A549 (cell line): ENCODE results near the gene MRPL14. TPM values are rescaled to one million over a fixed set of nuclear protein-coding genes. Genes with fewer than 3 reads are reported as not detected.
A peak's percentile ranks its signal among the peaks of the same experiment; 100 is the strongest.

Source experiments
- ATAC-seq, 2 experiments: fragments of 200-7000 bp in 1 of 2; fragments of >200 bp in 1 of 2; cut with Nextera tagmentation in 1 of 2; cut with Tn5 transposase in 1 of 2; 3 replicates each; pipeline versions ENCODE4 v1.8.0 to v1.9.1; 2018 to 2020; ENCODE audit warnings: mild to moderate bottlenecking in 1 of 2, moderate library complexity in 1 of 2
- CTCF ChIA-PET: fragments of 300-600 bp; sonication (Branson Sonifier 250); formaldehyde crosslinking; extraction: SDS; loops from one replicate; lab custom pipeline; 2021; ENCODE audit warnings: antibody characterized with exemption, inconsistent platforms; lab: Yijun Ruan, JAX
- POLR2A ChIA-PET: fragments of 350-600 bp; formaldehyde crosslinking; extraction: SDS; loops from one replicate; lab custom pipeline; 2021; ENCODE audit warnings: antibody characterized with exemption, inconsistent platforms; lab: Yijun Ruan, JAX
- DNase-seq, 2 experiments: peaks; one replicate each; pipeline versions ENCODE4 v3.0.0 to v3.0.0-alpha.2; 2011 to 2016; ENCODE audit warnings: low read depth in 1 of 2, low spot score in 1 of 2
- FAIRE-seq: peaks from 2 replicates; lab custom pipeline; 2011; peaks lifted over from hg19 to GRCh38; lab: Jason Lieb, UNC
- H3K27ac ChIP-seq, 2 experiments: fragments of >200 bp; sonication (Bioruptor Twin); formaldehyde crosslinking; 3 replicates each; pipeline ENCODE4 v1.5.1; 2016 to 2017
- H3K4me1 ChIP-seq: fragments of >200 bp; sonication (Bioruptor Twin); formaldehyde crosslinking; 3 replicates; pipeline ENCODE4 v1.6.1; 2016
- H3K4me2 ChIP-seq: fragments of >200 bp; sonication (Bioruptor Twin); formaldehyde crosslinking; 3 replicates; pipeline ENCODE4 v1.6.1; 2016
- H3K4me3 ChIP-seq: fragments of >200 bp; sonication (Bioruptor Twin); formaldehyde crosslinking; 3 replicates; pipeline ENCODE4 v1.5.1; 2016
- H3K9me3 ChIP-seq: fragments of >200 bp; sonication (Bioruptor Twin); formaldehyde crosslinking; 3 replicates; pipeline ENCODE4 v1.6.1; 2016
- BHLHE40 ChIP-seq: IDR thresholded peaks from 2 replicates; pipeline ENCODE4 v1.6.1; 2012; ENCODE audit warnings: low read depth, low read length, inconsistent platforms
- CBX2 ChIP-seq: fragments of 200-600 bp; sonication (generic); IDR thresholded peaks from 2 replicates; pipeline ENCODE4 v1.6.1; 2016; ENCODE audit warnings: low read depth, mild to moderate bottlenecking, borderline replicate concordance
- EP300 ChIP-seq, 2 experiments: fragments of >200 bp; sonication (Bioruptor Twin); formaldehyde crosslinking; IDR thresholded peaks; 2 replicates in 1 of 2; 3 replicates in 1 of 2; pipeline ENCODE4 v1.6.1; 2016 to 2017
- ESRRA ChIP-seq: fragments of 150-350 bp; IDR thresholded peaks from 2 replicates; pipeline ENCODE4 v1.6.1; 2014; ENCODE audit warnings: mild to moderate bottlenecking, low read length, borderline replicate concordance
- FOSB ChIP-seq: fragments of 250-450 bp; sonication (Bioruptor Pico); IDR thresholded peaks from 2 replicates; pipeline ENCODE4 v1.5.0; 2020; ENCODE audit warnings: mild to moderate bottlenecking, moderate library complexity
- FOSL2 ChIP-seq, 2 experiments: fragments of 450-650 bp in 1 of 2; fragments of >200 bp in 1 of 2; sonication (Bioruptor Twin) in 1 of 2; formaldehyde crosslinking; IDR thresholded peaks; 2 replicates each; pipeline versions ENCODE4 v1.5.0 to v1.6.1; 2016 to 2020; ENCODE audit warnings: mild to moderate bottlenecking in 1 of 2, moderate library complexity in 1 of 2
- HDAC2 ChIP-seq: fragments of 200-600 bp; sonication (generic); IDR thresholded peaks from 2 replicates; pipeline ENCODE4 v1.6.1; 2016
- HOXA7 ChIP-seq: fragments of 250-450 bp; sonication (Bioruptor Pico); IDR thresholded peaks from 2 replicates; pipeline ENCODE4 v1.5.0; 2020; ENCODE audit warnings: mild to moderate bottlenecking, moderate library complexity
- HOXB13 ChIP-seq: fragments of 250-450 bp; sonication (Bioruptor Pico); IDR thresholded peaks from 2 replicates; pipeline ENCODE4 v1.5.0; 2020; ENCODE audit warnings: low read depth, mild to moderate bottlenecking, moderate library complexity
- MAZ ChIP-seq: fragments of 150-350 bp; IDR thresholded peaks from 2 replicates; pipeline ENCODE4 v1.6.1; 2014; ENCODE audit warnings: antibody characterized with exemption, low read depth, low read length, borderline replicate concordance
- MYC ChIP-seq: IDR thresholded peaks from 2 replicates; pipeline ENCODE4 v1.6.1; 2012; ENCODE audit warnings: mild to moderate bottlenecking, inconsistent platforms, low read length, improper control_type of control experiment, borderline replicate concordance
- POLR2AphosphoS2 ChIP-seq: conservative IDR thresholded peaks from 2 replicates; pipeline ENCODE4 v1.6.1; 2012; ENCODE audit warnings: low read length, improper control_type of control experiment, inconsistent platforms
- RAD21 ChIP-seq, 2 experiments: fragments of >200 bp in 1 of 2; sonication (Bioruptor Twin) in 1 of 2; formaldehyde crosslinking in 1 of 2; IDR thresholded peaks in 1 of 2; conservative IDR thresholded peaks in 1 of 2; 2 replicates in 1 of 2; 3 replicates in 1 of 2; pipeline ENCODE4 v1.6.1; 2012 to 2018; ENCODE audit warnings: inconsistent platforms in 1 of 2
- RNF2 ChIP-seq: fragments of 200-600 bp; sonication (generic); IDR thresholded peaks from 2 replicates; pipeline ENCODE4 v1.6.1; 2016; ENCODE audit warnings: low read depth, mild to moderate bottlenecking, antibody characterized with exemption, moderate library complexity, borderline replicate concordance
- SMC3 ChIP-seq: fragments of >200 bp; sonication (Bioruptor Twin); formaldehyde crosslinking; IDR thresholded peaks from 3 replicates; pipeline ENCODE4 v1.6.1; 2018; ENCODE audit warnings: inconsistent platforms
- ZNF302 ChIP-seq: fragments of 250-450 bp; sonication (Bioruptor Pico); IDR thresholded peaks from 2 replicates; pipeline ENCODE4 v1.9.0; 2021; ENCODE audit warnings: inconsistent platforms, mild to moderate bottlenecking, moderate library complexity
- ZSCAN20 ChIP-seq: fragments of 250-450 bp; sonication (Bioruptor Pico); IDR thresholded peaks from 2 replicates; pipeline ENCODE4 v1.8.0; 2022; ENCODE audit warnings: mild to moderate bottlenecking, moderate library complexity
- WGBS: methylation state at CpG from one replicate; pipeline ENCODE4 v1.1.6; 2017; ENCODE audit errors: missing lambda C conversion rate; 5-methylcytosine and 5-hydroxymethylcytosine counted together
- polyA plus RNA-seq, 4 experiments: library from polyadenylated mRNA; depleted of rRNA in 3 of 4; stranded (reverse); fragments of >200 nt; fragmentation: RNase III in 1 of 4; extraction: RNeasy Plus Mini Kit Qiagen cat#74134 plus additional on column Dnase treatment in 1 of 4; gene quantifications; 2 replicates in 3 of 4; 3 replicates in 1 of 4; pipeline ENCODE4 v1.2.3, GENCODE V29; 2011 to 2017
- TF ChIP-seq, protein P1 (sequence below): fragments of >200 bp; sonication (Bioruptor Twin); formaldehyde crosslinking; IDR thresholded peaks from 3 replicates; pipeline ENCODE4 v1.5.1; 2016
- TF ChIP-seq, protein P2 (sequence below): IDR thresholded peaks from 2 replicates; pipeline ENCODE4 v1.6.1; 2012; ENCODE audit warnings: low read depth, borderline replicate concordance
- TF ChIP-seq, protein P3 (sequence below): fragments of 450-650 bp; IDR thresholded peaks from 2 replicates; pipeline ENCODE4 v1.6.1; 2014; ENCODE audit warnings: antibody characterized with exemption
- TF ChIP-seq, protein P4 (sequence below): IDR thresholded peaks from 2 replicates; pipeline ENCODE4 v1.6.1; 2012
- TF ChIP-seq, protein P5 (sequence below): fragments of 250-450 bp; sonication (Bioruptor Pico); IDR thresholded peaks from 2 replicates; pipeline ENCODE4 v1.5.0; 2021; ENCODE audit warnings: mild to moderate bottlenecking, moderate library complexity, borderline replicate concordance
- TF ChIP-seq, protein P6 (sequence below): fragments of 150-350 bp; IDR thresholded peaks from 2 replicates; pipeline ENCODE4 v1.6.1; 2014; ENCODE audit warnings: low read depth, mild to moderate bottlenecking, low read length

The MRPL14 gene
- polyA plus RNA-seq, 2 of the 4 experiments (the other 2 are of a cell fraction), result 47.1 to 55.3 TPM

DNA sequence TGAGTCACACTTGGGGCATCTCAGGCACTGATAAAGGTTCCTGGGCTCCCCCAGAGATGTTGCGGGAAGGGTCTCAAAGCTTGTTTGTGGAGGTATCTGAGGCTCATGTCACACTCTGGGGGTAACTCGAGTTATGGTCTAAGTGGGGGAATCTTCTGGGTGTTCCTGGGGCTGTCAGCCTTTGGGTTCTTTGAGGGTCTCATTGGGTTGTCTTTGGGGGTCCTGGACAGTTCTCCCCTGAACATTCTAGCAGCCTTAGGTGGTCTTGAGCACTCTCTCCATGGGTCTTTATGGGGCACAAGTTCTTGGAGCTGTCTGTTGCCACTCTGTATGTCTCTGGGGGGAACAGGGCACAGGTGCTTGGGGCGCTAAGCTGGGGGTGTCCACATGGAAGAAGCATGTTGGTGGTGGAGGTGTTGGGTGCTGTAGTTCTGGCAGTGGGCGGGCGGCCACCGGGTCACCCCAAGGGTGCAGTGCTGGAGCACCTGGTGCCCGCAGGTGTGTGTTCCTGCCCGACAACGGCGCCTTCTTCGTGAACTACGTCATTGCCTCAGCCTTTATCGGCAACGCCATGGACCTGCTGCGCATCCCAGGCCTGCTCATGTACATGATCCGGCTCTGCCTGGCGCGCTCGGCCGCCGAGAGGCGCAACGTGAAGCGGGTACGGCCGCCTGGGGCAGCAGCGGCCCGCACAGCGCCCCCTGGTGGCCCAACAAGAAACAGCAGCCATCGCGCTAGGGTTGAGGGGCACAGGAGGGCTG, 24.3 kb upstream of the MRPL14 start:
- H3K4me1 ChIP-seq, result no peaks in the 10 kb centered on the region
- peak; percentile 61 to 71 for DNase-seq
- peak overlapping the region; percentile 57; the same call in 2 of the 3 replicates for H3K4me2 ChIP-seq
- no peak overlapping the region for H3K4me3 ChIP-seq
- peak; percentile 77 to 93 for ATAC-seq
- POLR2A ChIA-PET, result no interaction called here
- CTCF ChIA-PET, result interaction anchor here (0.7 to 2.1 kb wide), 13 partner anchors 10 to 187 kb away, joined by 3 to 19 read pairs (median 4); no protein-coding TSS in a partner anchor
- H3K9me3 ChIP-seq, result no peaks in the 10 kb centered on the region
- TF ChIP-seq, protein P1, sequence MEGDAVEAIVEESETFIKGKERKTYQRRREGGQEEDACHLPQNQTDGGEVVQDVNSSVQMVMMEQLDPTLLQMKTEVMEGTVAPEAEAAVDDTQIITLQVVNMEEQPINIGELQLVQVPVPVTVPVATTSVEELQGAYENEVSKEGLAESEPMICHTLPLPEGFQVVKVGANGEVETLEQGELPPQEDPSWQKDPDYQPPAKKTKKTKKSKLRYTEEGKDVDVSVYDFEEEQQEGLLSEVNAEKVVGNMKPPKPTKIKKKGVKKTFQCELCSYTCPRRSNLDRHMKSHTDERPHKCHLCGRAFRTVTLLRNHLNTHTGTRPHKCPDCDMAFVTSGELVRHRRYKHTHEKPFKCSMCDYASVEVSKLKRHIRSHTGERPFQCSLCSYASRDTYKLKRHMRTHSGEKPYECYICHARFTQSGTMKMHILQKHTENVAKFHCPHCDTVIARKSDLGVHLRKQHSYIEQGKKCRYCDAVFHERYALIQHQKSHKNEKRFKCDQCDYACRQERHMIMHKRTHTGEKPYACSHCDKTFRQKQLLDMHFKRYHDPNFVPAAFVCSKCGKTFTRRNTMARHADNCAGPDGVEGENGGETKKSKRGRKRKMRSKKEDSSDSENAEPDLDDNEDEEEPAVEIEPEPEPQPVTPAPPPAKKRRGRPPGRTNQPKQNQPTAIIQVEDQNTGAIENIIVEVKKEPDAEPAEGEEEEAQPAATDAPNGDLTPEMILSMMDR, result peak; percentile 89
- TF ChIP-seq, protein P2, sequence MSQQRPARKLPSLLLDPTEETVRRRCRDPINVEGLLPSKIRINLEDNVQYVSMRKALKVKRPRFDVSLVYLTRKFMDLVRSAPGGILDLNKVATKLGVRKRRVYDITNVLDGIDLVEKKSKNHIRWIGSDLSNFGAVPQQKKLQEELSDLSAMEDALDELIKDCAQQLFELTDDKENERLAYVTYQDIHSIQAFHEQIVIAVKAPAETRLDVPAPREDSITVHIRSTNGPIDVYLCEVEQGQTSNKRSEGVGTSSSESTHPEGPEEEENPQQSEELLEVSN, result no peak
- TF ChIP-seq RAD21 (conservative IDR thresholded peaks at IDR 0.05 in 1 of 2, IDR thresholded peaks at IDR 0.05 in 1 of 2) (peak; percentile 55 to 62), POLR2AphosphoS2 (no peak), SMC3 (peak; percentile 79)
- no peak for FAIRE-seq
- WGBS, result 70% methylated on average over 8 of the region's 31 CpGs
- no peak overlapping the region for H3K27ac ChIP-seq

DNA sequence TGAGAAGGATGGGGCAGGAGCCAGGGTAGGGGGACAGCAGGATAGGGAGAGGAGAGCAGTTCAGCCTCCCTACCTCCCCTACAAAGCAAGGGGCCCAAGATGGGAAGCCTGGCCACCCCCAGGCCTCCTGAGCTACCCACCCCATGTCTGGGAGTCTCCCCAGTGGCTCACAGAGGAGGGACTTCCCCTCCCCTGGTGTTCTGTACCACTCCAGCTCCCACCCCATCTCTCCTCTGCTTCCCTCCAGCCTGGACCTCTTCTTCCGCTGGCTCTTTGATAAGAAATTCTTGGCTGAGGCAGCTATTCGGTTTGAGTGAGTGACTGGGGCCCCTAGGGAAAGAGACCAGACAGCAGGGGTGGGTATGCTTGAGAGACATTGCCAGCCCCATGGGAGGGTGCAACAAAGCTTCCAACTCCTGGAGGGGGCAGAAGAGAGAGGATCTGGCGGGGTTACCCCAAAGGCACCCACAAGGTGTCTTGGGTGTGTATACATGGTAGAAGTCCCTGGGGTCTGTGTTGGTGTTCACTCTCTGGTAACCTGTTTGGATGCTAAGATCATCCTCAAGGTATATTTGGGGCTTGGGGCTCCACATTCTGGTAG, 23.2 kb upstream of the MRPL14 start:
- POLR2A ChIA-PET, result no interaction called here
- no peaks in the 10 kb centered on the region for H3K4me1 ChIP-seq
- WGBS, result 100% methylated on average over 2 of the region's 3 CpGs
- no peak overlapping the region for H3K27ac ChIP-seq
- TF ChIP-seq MAZ (no peak), HDAC2 (no peak), RNF2 (no peak), ESRRA (no peak), FOSL2 (IDR thresholded peaks at IDR 0.05) (no peak), FOSL2 (CRISPR knock-in tag; IDR thresholded peaks at IDR 0.05) (no peak), ZNF302 (CRISPR knock-in tag) (no peak), HOXA7 (CRISPR knock-in tag) (no peak), MYC (no peak), ZSCAN20 (CRISPR knock-in tag) (no peak), EP300 (IDR thresholded peaks at IDR 0.05) (no peak), HOXB13 (no peak), CBX2 (no peak), FOSB (CRISPR knock-in tag) (no peak), BHLHE40 (no peak)
- TF ChIP-seq, protein P1, result no peak
- TF ChIP-seq, protein P3, sequence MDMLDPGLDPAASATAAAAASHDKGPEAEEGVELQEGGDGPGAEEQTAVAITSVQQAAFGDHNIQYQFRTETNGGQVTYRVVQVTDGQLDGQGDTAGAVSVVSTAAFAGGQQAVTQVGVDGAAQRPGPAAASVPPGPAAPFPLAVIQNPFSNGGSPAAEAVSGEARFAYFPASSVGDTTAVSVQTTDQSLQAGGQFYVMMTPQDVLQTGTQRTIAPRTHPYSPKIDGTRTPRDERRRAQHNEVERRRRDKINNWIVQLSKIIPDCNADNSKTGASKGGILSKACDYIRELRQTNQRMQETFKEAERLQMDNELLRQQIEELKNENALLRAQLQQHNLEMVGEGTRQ, result no peak
- TF ChIP-seq, protein P4, sequence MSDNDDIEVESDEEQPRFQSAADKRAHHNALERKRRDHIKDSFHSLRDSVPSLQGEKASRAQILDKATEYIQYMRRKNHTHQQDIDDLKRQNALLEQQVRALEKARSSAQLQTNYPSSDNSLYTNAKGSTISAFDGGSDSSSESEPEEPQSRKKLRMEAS, result no peak
- TF ChIP-seq, protein P5, sequence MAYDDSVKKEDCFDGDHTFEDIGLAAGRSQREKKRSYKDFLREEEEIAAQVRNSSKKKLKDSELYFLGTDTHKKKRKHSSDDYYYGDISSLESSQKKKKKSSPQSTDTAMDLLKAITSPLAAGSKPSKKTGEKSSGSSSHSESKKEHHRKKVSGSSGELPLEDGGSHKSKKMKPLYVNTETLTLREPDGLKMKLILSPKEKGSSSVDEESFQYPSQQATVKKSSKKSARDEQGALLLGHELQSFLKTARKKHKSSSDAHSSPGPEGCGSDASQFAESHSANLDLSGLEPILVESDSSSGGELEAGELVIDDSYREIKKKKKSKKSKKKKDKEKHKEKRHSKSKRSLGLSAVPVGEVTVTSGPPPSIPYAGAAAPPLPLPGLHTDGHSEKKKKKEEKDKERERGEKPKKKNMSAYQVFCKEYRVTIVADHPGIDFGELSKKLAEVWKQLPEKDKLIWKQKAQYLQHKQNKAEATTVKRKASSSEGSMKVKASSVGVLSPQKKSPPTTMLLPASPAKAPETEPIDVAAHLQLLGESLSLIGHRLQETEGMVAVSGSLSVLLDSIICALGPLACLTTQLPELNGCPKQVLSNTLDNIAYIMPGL, result no peak
- TF ChIP-seq, protein P6, sequence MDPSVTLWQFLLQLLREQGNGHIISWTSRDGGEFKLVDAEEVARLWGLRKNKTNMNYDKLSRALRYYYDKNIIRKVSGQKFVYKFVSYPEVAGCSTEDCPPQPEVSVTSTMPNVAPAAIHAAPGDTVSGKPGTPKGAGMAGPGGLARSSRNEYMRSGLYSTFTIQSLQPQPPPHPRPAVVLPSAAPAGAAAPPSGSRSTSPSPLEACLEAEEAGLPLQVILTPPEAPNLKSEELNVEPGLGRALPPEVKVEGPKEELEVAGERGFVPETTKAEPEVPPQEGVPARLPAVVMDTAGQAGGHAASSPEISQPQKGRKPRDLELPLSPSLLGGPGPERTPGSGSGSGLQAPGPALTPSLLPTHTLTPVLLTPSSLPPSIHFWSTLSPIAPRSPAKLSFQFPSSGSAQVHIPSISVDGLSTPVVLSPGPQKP, result no peak
- TF ChIP-seq, all 56 proteins: peak for 0
- no peaks in the 10 kb centered on the region for H3K9me3 ChIP-seq
- no peak overlapping the region for H3K4me3 ChIP-seq
- no peak for DNase-seq
- no peak for ATAC-seq
- CTCF ChIA-PET, result interaction anchor here (0.5 to 2.1 kb wide), 5 partner anchors 11 to 55 kb away, joined by 3 to 19 read pairs (median 11); no protein-coding TSS in a partner anchor
- H3K4me2 ChIP-seq, result no peak overlapping the region
- no peak for FAIRE-seq
